GM12873 (cell line): ENCODE measurements around the gene MYH7B.

Experiments
- TF ChIP-seq, protein P1 (sequence below): IDR thresholded peaks from 2 replicates; pipeline ENCODE4 v1.5.1; 2012; ENCODE audit warnings: low read depth, mild to moderate bottlenecking, moderate library complexity, low read length, control low read depth; ENCODE audit not compliant: insufficient read depth; ENCODE audit errors: missing control alignments

Gene MYH7B

DNA sequence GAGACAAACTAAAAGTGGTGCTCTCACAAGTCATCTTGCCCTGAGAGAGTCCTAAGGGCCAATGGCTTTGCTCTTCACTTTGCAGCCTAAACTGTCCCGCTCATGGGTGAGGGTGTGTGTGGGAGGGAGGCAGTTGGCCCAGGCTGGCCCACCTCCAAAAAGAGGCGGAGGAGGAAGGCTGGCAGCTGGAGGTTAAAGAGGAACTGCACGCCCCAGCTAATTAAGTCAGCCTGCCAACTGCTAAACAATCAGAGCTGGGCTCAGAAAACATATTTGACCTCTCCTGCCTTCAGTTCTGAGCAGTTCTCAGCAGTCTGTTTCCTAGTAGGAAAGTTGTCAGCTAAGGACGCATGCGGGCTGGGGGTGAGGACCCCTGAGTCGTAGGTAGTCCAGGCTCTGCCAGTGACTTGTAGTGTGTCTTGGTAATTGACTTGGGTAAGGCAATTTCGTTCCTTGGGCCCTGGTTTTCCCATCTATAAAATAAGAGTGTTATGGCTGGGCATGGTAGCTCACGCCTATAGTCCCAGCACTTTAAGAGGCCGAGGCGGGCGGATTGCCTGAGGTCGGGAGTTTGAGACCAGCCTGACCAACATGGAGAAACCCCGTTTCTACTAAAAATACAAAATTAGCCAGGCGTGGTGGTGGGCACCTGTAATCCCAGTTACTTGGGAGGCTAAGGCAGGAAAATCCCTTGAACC lies 17.1 kb upstream of the MYH7B start:
- TF ChIP-seq, protein P1, sequence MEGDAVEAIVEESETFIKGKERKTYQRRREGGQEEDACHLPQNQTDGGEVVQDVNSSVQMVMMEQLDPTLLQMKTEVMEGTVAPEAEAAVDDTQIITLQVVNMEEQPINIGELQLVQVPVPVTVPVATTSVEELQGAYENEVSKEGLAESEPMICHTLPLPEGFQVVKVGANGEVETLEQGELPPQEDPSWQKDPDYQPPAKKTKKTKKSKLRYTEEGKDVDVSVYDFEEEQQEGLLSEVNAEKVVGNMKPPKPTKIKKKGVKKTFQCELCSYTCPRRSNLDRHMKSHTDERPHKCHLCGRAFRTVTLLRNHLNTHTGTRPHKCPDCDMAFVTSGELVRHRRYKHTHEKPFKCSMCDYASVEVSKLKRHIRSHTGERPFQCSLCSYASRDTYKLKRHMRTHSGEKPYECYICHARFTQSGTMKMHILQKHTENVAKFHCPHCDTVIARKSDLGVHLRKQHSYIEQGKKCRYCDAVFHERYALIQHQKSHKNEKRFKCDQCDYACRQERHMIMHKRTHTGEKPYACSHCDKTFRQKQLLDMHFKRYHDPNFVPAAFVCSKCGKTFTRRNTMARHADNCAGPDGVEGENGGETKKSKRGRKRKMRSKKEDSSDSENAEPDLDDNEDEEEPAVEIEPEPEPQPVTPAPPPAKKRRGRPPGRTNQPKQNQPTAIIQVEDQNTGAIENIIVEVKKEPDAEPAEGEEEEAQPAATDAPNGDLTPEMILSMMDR: no peak

DNA sequence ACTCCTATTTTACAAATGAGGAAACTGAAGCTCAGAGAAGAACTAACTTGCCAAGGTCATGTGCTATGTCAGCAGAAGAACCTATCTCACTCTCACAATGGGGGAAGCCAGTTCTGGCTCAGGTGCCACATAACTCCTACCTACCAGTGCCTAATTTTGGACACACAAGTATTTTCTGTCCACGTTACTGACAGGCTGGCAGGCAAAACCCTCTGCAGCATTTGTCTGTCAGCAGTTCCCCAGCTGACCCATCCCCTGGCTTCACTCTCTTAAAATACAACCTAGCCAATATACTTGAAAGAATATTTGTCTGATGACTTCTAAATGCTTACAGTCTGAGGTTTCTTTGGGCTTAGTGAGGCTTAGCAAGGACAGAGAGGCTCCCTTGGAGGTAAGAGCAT lies 15.6 kb upstream of the MYH7B start:
- TF ChIP-seq, protein P1: no peak

DNA sequence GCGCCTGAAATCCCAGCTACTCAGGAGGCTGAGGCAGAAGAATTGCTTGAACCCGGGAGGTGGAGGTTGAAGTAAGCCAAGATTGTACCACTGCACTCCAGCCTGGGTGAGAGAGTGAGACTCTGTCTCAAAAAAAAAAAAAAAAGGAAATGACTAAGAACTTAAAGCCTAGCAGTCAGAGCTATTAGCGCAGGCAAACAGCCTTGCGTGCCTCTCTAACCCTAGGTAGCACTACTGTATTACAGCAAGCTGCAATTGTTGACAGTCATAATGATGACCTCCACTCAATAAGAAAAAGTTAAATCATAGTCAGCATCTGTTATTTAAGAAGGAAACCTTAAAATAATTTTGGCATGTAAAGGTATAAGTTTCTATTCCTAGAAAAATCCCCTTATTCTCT lies 14.4 kb upstream of the MYH7B start:
- TF ChIP-seq, protein P1: no peak

DNA sequence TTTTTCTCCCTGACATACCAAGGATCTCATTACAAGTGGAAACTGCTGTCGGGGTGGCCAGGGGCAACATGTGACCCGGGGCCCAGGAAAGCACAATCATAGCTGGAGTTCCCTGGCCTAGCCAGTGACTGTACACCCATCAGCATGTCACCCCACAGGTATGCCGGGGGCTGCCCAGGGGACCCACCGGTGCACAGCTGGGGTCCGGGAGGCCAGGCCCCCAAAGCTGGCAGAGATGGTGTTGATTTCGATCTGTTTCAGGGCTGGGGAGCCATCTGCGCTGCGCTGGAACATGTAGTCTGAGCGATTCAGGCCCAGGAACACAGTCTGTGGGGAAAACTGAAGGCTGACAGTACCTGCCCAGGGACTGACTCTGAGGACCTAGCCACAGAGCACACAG lies 13.4 kb upstream of the MYH7B start:
- TF ChIP-seq, protein P1: no peak

DNA sequence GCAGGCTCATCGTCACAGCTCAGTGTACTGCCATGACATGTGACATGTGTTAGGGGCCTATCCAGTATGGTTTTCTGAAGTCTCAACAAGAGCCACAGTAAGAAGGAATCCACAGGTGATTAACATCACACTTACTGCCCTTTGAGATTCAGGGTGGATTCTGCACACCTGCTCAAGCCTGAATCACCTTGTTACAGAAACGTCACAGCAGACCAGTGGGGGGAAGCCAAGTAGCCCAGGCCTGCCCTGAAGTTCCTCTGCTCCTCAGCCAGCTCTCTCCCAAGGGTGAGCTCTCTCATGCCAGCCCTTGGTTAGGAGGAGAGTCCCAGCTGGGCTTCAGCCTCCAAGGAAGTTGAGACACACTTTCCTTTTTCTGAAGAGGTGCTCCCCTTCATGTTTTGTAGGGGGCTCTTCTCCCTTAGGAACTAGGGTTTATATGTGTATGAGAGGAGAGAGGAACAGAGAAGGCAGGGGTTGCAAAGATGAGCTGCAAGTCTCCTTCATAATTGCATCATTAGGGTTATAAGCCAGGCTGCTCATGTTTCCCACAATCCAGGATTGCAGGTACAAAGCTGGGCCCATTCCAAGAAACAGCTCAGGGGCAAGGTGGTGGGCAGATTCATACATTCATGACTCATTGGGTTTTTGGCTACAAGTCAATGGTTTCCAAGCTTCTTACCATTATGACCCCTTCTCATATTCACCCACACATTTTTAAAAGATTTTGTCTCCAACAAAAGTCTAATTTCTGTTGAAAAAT lies 11.7 kb upstream of the MYH7B start:
- TF ChIP-seq, protein P1: no peak

DNA sequence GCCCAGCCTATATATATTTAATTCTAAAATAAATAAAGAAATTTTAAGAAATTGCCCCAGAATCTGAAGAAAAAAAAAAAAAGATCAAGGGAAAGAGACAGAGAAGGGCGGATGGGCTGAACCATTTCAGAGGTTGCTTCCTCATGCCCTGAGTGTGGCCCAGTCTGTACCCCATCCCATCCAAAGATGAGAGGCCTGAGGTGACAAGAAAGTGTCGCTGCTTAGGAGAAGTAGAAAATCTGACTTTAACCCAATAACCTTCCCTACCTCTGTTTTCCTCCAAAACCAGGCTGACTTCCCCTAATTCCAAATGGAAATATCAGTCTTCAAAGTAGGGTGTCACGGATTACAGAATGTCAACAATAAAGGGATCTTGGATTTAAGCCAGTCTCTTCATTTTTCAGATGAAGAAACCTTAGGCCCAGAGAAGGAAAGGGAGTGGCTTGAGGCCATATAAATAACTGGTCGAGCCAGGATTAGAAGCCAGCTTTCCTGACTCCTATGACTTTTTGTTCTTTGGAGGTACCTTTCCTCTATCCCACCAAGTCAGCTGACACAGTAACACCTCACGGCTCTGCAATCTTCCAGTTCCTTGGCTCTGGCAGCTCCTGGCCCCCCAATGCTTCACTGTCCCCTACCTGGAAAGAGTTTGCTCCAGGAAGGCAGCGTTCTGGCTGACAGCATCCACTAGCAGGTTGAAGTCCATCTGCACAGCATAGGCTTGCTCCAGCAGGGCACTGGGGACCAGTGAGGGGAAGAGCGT lies 10.2 kb upstream of the MYH7B start:
- TF ChIP-seq, protein P1: no peak

DNA sequence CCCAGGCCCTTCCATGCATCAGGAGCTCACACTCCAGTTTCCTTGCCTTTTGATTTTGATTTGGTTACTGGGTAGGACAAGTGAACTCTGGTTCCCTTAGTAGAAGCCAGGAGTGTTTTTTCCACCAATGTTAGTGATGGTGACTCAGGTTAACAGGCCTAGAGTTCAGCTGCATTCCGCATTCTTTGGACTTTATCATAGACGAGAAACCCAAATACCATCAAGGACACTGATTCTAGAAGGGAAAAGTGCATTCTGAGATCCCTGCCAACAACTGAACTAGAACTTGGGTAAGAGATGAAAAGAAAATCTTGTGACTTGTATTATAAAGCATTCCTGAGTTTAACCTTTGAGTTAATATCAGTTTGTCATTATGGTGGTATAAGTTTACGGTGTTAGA lies 9.0 kb upstream of the MYH7B start:
- TF ChIP-seq, protein P1: no peak
